Pancreas (tissue), 10 donors: ENCODE measurements around the gene TAS2R14. TPM values are rescaled to one million over a fixed set of nuclear protein-coding genes. Genes with fewer than 3 reads are reported as not detected.

Experiments used
- ATAC-seq, 4 donors: fragments of 200-7000 bp; cut with Tn5 transposase; one replicate each; pipeline versions ENCODE4 v1.8.0 to v1.9.1; 2020; ENCODE audit warnings: mild to moderate bottlenecking in 4 of 4, moderate library complexity in 4 of 4
- DNase-seq, 6 donors: peaks; one replicate each; pipeline ENCODE4 v3.0.0-alpha.2; 2020
- FAIRE-seq: peaks from 2 replicates; lab custom pipeline; 2012; peaks lifted over from hg19 to GRCh38; lab: Jason Lieb, UNC
- H3K27ac ChIP-seq, 4 donors: fragments of 200-600 bp; sonication (generic); 1 replicate in 3 of 4; 2 replicates in 1 of 4; pipeline versions ENCODE4 v1.5.0 to v1.8.0; 2020
- H3K27me3 ChIP-seq, 4 donors: fragments of 200-600 bp; one replicate each; pipeline ENCODE4 v1.8.0; 2021
- H3K36me3 ChIP-seq, 3 donors: fragments of 200-600 bp; sonication (generic) in 1 of 3; one replicate each; pipeline versions ENCODE4 v1.5.0 to v1.8.0; 2020 to 2021
- H3K4me1 ChIP-seq, 3 donors: fragments of 200-600 bp; one replicate each; pipeline ENCODE4 v1.8.0; 2021
- H3K4me3 ChIP-seq, 4 donors: fragments of 200-600 bp; sonication (generic) in 2 of 4; one replicate each; pipeline versions ENCODE4 v1.5.0 to v1.8.0; 2020 to 2021
- H3K9me3 ChIP-seq, 4 donors: fragments of 200-600 bp; one replicate each; pipeline ENCODE4 v1.8.0; 2021
- WGBS, 2 donors: extraction: QIAGEN DNeasy Blood & Tissue Kit; methylation state at CpG; one replicate each; pipeline ENCODE4 v1.1.7; 2013; 5-methylcytosine and 5-hydroxymethylcytosine counted together
- intact Hi-C, 3 donors: fragments of 100-400 bp; cut with DNase I; formaldehyde crosslinking; loops; one replicate each; pipeline versions ENCODE4 v1.11.1 to v1.14.2; 2022
- polyA plus RNA-seq, 2 donors: library from polyadenylated mRNA; stranded (reverse); fragments of 200-250 nt; gene quantifications; one replicate each; pipeline ENCODE4 v1.2.3, GENCODE V29; 2013
- total RNA-seq, 6 donors: library from RNA; stranded (reverse); fragmentation: NEBNext Ultra II Directional in 4 of 6; extraction: Animal tissue kit (Norgen Biotek cat#: 25700) in 4 of 6; gene quantifications; one replicate each; pipeline versions ENCODE4 v1.2.1 to v1.2.4, GENCODE V29; 2021 to 2023
- TF ChIP-seq, protein P1 (sequence below), 4 donors: fragments of 200-600 bp; sonication (generic) in 3 of 4; IDR thresholded peaks; one replicate each; pipeline versions ENCODE4 v1.5.0 to v1.8.0; 2021; ENCODE audit warnings: antibody characterized with exemption in 4 of 4
- donor health status: healthy with polysubstance abuse.
- donor health status: DM: no; HTN: no; CAD: no; lungs with moderate emphysema.
- donor health status: DM: no; HTN: no; CAD: no.
- donor health status: control.
- donor health status: control.
- donor health status: Bipolar disorder and iron deficiency.
- donor health status: DM: yes; HTN: yes; CAD: no.
- donor health status: DM: no; HTN: no; CAD: no.
- donor health status: DM: no; HTN: no; CAD: no.
- donor health status: DM: yes; HTN: yes; CAD: no.

The TAS2R14 gene
- 1 to 10 TPM in 1 of 6 donors, under 1 TPM in 5; 0.83 to 1.7 (median 0.88) TPM for total RNA-seq
- polyA plus RNA-seq: 1 to 10 TPM in 1 of 2 donors, under 1 TPM in 1; 0.91 to 1.5 TPM

GRCh38 chr12:10939163-10939562 lies at the start of gene TAS2R14:
TSS of gene TAS2R14 (minus strand) at chr12:10939263. CDS start at chr12:10939207, 56 bp downstream.
- no peak for FAIRE-seq
- WGBS, 2 donors: 63 to 86% methylated on average over 1 of the region's 1 CpG

DNA sequence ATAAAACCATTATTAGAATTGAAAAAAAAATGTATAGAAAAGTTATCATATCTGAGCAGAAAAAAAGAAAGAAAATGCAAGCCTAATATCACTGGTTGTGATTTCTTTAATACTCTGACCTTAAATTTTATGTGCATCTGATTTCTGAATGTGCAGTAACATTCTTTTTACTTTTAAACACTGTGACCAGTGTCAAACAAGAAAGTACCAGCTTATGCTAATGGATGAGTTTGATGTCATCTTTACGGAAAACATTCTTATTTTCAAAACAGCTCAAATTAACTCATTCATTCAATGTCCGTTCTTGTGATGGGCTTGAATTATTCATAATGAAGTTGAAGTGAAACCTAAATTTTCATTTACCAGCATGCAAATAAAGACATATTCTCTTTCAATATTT lies 47.7 kb upstream of the TAS2R14 start, which contains the start of gene TAS2R50:
TSS of gene TAS2R50 (minus strand) at position 101 of the 400 bp plus-strand sequence. CDS start at position 49, 52 bp downstream.
- FAIRE-seq (no peak), ATAC-seq (no peak), DNase-seq (no peak)
- Histone ChIP-seq H3K4me1 (no peaks in the 10 kb centered on the region), H3K9me3 (peaks cover 0 to 3% (median 0%) of the 10 kb centered on the region in 4 donors), H3K4me3 (no peak within 1 kb of the TSS), H3K36me3 (no peaks in the 10 kb centered on the region), H3K27ac (no peak within 1 kb of the TSS), H3K27me3 (no peaks in the 10 kb centered on the region)
- intact Hi-C loops: no loop called here
- WGBS, 2 donors: 47% methylated on average over 2 of the region's 2 CpGs
- TF ChIP-seq, protein P1, sequence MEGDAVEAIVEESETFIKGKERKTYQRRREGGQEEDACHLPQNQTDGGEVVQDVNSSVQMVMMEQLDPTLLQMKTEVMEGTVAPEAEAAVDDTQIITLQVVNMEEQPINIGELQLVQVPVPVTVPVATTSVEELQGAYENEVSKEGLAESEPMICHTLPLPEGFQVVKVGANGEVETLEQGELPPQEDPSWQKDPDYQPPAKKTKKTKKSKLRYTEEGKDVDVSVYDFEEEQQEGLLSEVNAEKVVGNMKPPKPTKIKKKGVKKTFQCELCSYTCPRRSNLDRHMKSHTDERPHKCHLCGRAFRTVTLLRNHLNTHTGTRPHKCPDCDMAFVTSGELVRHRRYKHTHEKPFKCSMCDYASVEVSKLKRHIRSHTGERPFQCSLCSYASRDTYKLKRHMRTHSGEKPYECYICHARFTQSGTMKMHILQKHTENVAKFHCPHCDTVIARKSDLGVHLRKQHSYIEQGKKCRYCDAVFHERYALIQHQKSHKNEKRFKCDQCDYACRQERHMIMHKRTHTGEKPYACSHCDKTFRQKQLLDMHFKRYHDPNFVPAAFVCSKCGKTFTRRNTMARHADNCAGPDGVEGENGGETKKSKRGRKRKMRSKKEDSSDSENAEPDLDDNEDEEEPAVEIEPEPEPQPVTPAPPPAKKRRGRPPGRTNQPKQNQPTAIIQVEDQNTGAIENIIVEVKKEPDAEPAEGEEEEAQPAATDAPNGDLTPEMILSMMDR (IDR thresholded peaks at IDR 0.05): no peak

More at GRCh38 chr12:10939163-10939562, at the start of gene TAS2R14:
- Histone ChIP-seq H3K27ac (no peak within 1 kb of the TSS), H3K27me3 (no peaks in the 10 kb centered on the region), H3K4me1 (no peaks in the 10 kb centered on the region), H3K4me3 (no peak within 1 kb of the TSS), H3K36me3 (no peaks in the 10 kb centered on the region), H3K9me3 (no peaks in the 10 kb centered on the region)
- intact Hi-C loops: no loop called here
- DNase-seq (no peak), ATAC-seq (no peak)
- TF ChIP-seq, protein P1 (IDR thresholded peaks at IDR 0.05): no peak

- TF ChIP-seq, protein P1 (IDR thresholded peaks at IDR 0.05): no peak
- WGBS, 2 donors: 94 to 97% methylated on average over 5 of the region's 5 CpGs
- Histone ChIP-seq H3K36me3 (no peaks in the 10 kb centered on the region), H3K27me3 (no peaks in the 10 kb centered on the region), H3K4me3 (no peak overlapping the region), H3K4me1 (no peaks in the 10 kb centered on the region), H3K9me3 (no peaks in the 10 kb centered on the region), H3K27ac (no peak overlapping the region)
- intact Hi-C loops: no loop called here
- FAIRE-seq: no peak
- no peak for DNase-seq
- ATAC-seq: no peak
Observed at GRCh38 chr12:10982244-10982643, 43.2 kb upstream of the TAS2R14 start.

DNA sequence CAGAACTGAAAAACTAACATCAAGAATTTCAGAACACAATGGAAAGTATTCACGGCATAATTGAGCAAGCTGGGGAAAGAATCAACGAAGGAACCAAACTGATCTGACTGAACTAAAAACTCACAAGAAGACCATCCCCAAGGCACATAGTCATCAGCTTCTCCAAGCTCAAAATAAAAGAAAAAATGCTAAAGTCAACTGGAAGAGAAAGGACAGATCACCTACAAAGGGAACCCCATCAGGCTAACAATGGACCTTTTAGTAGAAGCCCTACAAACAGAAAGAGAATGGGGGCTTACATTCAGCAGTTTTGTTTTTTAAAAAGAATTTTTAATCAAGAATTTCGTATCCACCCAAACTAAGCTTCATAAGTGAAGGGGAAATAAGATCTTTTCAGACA lies 35.9 kb upstream of the TAS2R14 start:
- DNase-seq (no peak), ATAC-seq (no peak), FAIRE-seq (no peak)
- Histone ChIP-seq H3K36me3 (no peaks in the 10 kb centered on the region), H3K4me1 (no peaks in the 10 kb centered on the region), H3K9me3 (no peaks in the 10 kb centered on the region), H3K27me3 (no peaks in the 10 kb centered on the region), H3K27ac (no peak overlapping the region), H3K4me3 (no peak overlapping the region)
- TF ChIP-seq, protein P1 (IDR thresholded peaks at IDR 0.05): no peak
- 91 to 94% methylated on average over 3 of the region's 3 CpGs for WGBS, 2 donors
- intact Hi-C loops: no loop called here

GRCh38 chr12:10968765-10969456 lies 29.8 kb upstream of the TAS2R14 start:
- peak in 3 of 6 donors; percentile 7 to 19 (median 15) for DNase-seq
- FAIRE-seq: no peak
- Histone ChIP-seq H3K27ac (no peak overlapping the region), H3K36me3 (no peaks in the 10 kb centered on the region), H3K4me1 (no peaks in the 10 kb centered on the region), H3K27me3 (no peaks in the 10 kb centered on the region), H3K4me3 (no peak overlapping the region), H3K9me3 (no peaks in the 10 kb centered on the region)
- WGBS, 2 donors: 65 to 71% methylated on average over 15 of the region's 15 CpGs
- ATAC-seq: peak; percentile 27 to 78 (median 58)
- intact Hi-C loops: no loop called here
- TF ChIP-seq, protein P1 (IDR thresholded peaks at IDR 0.05): no peak
